ENCODE results near the gene CRNKL1. TPM values are rescaled to one million over a fixed set of nuclear protein-coding genes. Genes with fewer than 3 reads are reported as not detected.
A peak's percentile ranks its signal among the peaks of the same experiment; 100 is the strongest.

CRNKL1 gene
- total and polyA plus RNA-seq, 2 donors (not counting 3 experiments of a cell fraction or from before 2014, with no cell fraction given): 4.9 to 22.3 TPM

- POLR2A ChIA-PET: interaction anchor here (0.6 to 1.2 kb wide), 3 partner anchors 35 to 189 kb away, joined by 3 read pairs; partner anchors contain the start of genes CFAP61 and CRNKL1
- no TSS peak for BruUV-seq (replicated peaks)
- intact Hi-C loops (cut with micrococcal nuclease): loop anchor here (1.0 kb wide), 3 partner anchors 21 to 231 kb away; partner anchors contain the start of genes CFAP61 and CRNKL1
Measured at GRCh38 chr20:20017001-20017843, 35.0 kb downstream of the CRNKL1 start, which contains the start of gene NAA20. Gene NAA20, plus strand, starts transcription at chr20:20017362. Its CDS starts 35 bp downstream, at chr20:20017397.

More at GRCh38 chr20:20017001-20017843, 35.0 kb downstream of the CRNKL1 start, which contains the start of gene NAA20:
- H3K4me1 ChIP-seq (ENCODE audit: control insufficient read depth, extremely low read depth, insufficient read depth, low read length): peaks cover 13% of the 10 kb centered on the region
- H4K20me1 ChIP-seq (replicated peaks; ENCODE audit: control insufficient read depth, extremely low read depth, insufficient read depth, low read length): peaks cover 2% of the 10 kb centered on the region
- FAIRE-seq (peak; percentile 87), DNase-seq (ENCODE audit: low read depth, low spot score) (peak; percentile 92)
- H3K9me1 ChIP-seq (replicated peaks; ENCODE audit: control insufficient read depth, extremely low read depth, insufficient read depth, low read length): no peaks in the 10 kb centered on the region
- no peaks in the 10 kb centered on the region for H3K27me3 ChIP-seq (ENCODE audit: control insufficient read depth in 2 of 2, insufficient read depth in 2 of 2, low read length in 2 of 2)
- peak within 1 kb of the TSS; percentile 94 for H2AFZ ChIP-seq (ENCODE audit: low read depth, low read length)
- peaks cover 49% of the 10 kb centered on the region for H3K79me2 ChIP-seq (ENCODE audit: control insufficient read depth, insufficient read depth, low read length)
- no peaks in the 10 kb centered on the region for H3K36me3 ChIP-seq (ENCODE audit: control insufficient read depth in 2 of 2, extremely low read depth in 1 of 2, insufficient read depth in 2 of 2, low read length in 2 of 2)
- no peaks in the 10 kb centered on the region for H3K9me3 ChIP-seq (replicated peaks; ENCODE audit: control insufficient read depth, insufficient read depth, low read length)
- peak within 1 kb of the TSS; percentile 81 for H3K9ac ChIP-seq (replicated peaks; ENCODE audit: extremely low read depth, insufficient read depth, low read length)
- peak within 1 kb of the TSS; percentile 55 to 60 (median 57) for H3K4me3 ChIP-seq (replicated peaks in 1 of 3; ENCODE audit: insufficient read depth in 1 of 3, low read depth in 1 of 3, low read length in 3 of 3)
- no peak for TF ChIP-seq FOS (IDR thresholded peaks at IDR 0.05; ENCODE audit: borderline replicate concordance, insufficient read depth, low read length)
- TF ChIP-seq, protein P1, sequence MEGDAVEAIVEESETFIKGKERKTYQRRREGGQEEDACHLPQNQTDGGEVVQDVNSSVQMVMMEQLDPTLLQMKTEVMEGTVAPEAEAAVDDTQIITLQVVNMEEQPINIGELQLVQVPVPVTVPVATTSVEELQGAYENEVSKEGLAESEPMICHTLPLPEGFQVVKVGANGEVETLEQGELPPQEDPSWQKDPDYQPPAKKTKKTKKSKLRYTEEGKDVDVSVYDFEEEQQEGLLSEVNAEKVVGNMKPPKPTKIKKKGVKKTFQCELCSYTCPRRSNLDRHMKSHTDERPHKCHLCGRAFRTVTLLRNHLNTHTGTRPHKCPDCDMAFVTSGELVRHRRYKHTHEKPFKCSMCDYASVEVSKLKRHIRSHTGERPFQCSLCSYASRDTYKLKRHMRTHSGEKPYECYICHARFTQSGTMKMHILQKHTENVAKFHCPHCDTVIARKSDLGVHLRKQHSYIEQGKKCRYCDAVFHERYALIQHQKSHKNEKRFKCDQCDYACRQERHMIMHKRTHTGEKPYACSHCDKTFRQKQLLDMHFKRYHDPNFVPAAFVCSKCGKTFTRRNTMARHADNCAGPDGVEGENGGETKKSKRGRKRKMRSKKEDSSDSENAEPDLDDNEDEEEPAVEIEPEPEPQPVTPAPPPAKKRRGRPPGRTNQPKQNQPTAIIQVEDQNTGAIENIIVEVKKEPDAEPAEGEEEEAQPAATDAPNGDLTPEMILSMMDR (IDR thresholded peaks at IDR 0.05; ENCODE audit: extremely low read depth in 1 of 2, insufficient read depth in 1 of 2, low read depth in 1 of 2, low read length in 2 of 2): peak; percentile 47 to 87
- peak; percentile 61 for TF ChIP-seq POLR2AphosphoS5 (IDR thresholded peaks at IDR 0.05; ENCODE audit: insufficient read depth, low read depth, low read length)
- peak; percentile 55 for TF ChIP-seq MAX (IDR thresholded peaks at IDR 0.05; ENCODE audit: insufficient read depth, insufficient read length)
- peak within 1 kb of the TSS; percentile 66 for H3K4me2 ChIP-seq (ENCODE audit: insufficient read depth, low read length)
- peak within 1 kb of the TSS; percentile 60 for H3K27ac ChIP-seq (ENCODE audit: insufficient read depth, low read depth, low read length)
- dilution Hi-C loops (cut with MboI; ENCODE audit: extremely low pct_ligation_motif_present, low sequenced_read_pairs): no loop called here
- CTCF ChIA-PET: interaction anchor here (1.0 to 1.9 kb wide), 15 partner anchors 10 to 388 kb away, joined by 3 to 8 read pairs (median 4); partner anchors contain the start of genes CFAP61 and CRNKL1

Data from endothelial cell of umbilical vein (primary cell).